GM23248 (cell line): ENCODE results near the gene HEBP2. TPM values are rescaled to one million over a fixed set of nuclear protein-coding genes. Genes with fewer than 3 reads are reported as not detected.

ENCODE experiments used
- DNase-seq: peaks from one replicate; pipeline ENCODE4 v3.0.0-alpha.2; 2015
- H2AFZ ChIP-seq: fragments of 200-600 bp; sonication (generic); 2 replicates; pipeline ENCODE4 v1.6.1; 2016; ENCODE audit warnings: antibody characterized with exemption
- H3F3A ChIP-seq: fragments of 200-600 bp; sonication (generic); 2 replicates; pipeline ENCODE4 v1.6.1; 2016; ENCODE audit warnings: mild to moderate bottlenecking, antibody characterized with exemption, mixed run types; ENCODE audit not compliant: insufficient read depth
- H3K27ac ChIP-seq: fragments of 200-600 bp; sonication (generic); 2 replicates; pipeline ENCODE4 v1.5.1; 2016; ENCODE audit warnings: mild to moderate bottlenecking
- H3K27me3 ChIP-seq: fragments of 200-600 bp; sonication (generic); replicated peaks from 2 replicates; pipeline ENCODE4 v1.6.1; 2016; ENCODE audit warnings: mild to moderate bottlenecking; ENCODE audit not compliant: insufficient read depth
- H3K36me3 ChIP-seq: fragments of 200-600 bp; sonication (generic); 2 replicates; pipeline ENCODE4 v1.6.1; 2016; ENCODE audit warnings: low read depth, mild to moderate bottlenecking
- H3K4me1 ChIP-seq: fragments of 200-600 bp; sonication (generic); 2 replicates; pipeline ENCODE4 v1.6.1; 2016; ENCODE audit warnings: mild to moderate bottlenecking; ENCODE audit not compliant: insufficient read depth
- H3K4me2 ChIP-seq: fragments of 200-600 bp; sonication (generic); one replicate; pipeline ENCODE4 v1.6.1; 2016; ENCODE audit warnings: mild to moderate bottlenecking; ENCODE audit not compliant: unreplicated experiment
- H3K4me3 ChIP-seq: fragments of 200-600 bp; sonication (generic); 2 replicates; pipeline ENCODE4 v1.5.1; 2016; ENCODE audit warnings: mild to moderate bottlenecking
- H3K79me2 ChIP-seq: fragments of 200-600 bp; sonication (generic); 2 replicates; pipeline ENCODE4 v1.6.1; 2016; ENCODE audit warnings: mild to moderate bottlenecking; ENCODE audit not compliant: insufficient read depth
- H3K9ac ChIP-seq: fragments of 200-600 bp; sonication (generic); 2 replicates; pipeline ENCODE4 v1.6.1; 2016; ENCODE audit warnings: mild to moderate bottlenecking
- H3K9me2 ChIP-seq: fragments of 200-600 bp; sonication (generic); 2 replicates; pipeline ENCODE4 v1.6.1; 2016; ENCODE audit warnings: mixed run types, mild to moderate bottlenecking, moderate library complexity; ENCODE audit not compliant: insufficient read depth
- H3K9me3 ChIP-seq: fragments of 200-600 bp; sonication (generic); one replicate; pipeline ENCODE4 v1.6.1; 2017; ENCODE audit warnings: low read depth
- H4K20me1 ChIP-seq: fragments of 200-600 bp; sonication (generic); 2 replicates; pipeline ENCODE4 v1.6.0; 2016; ENCODE audit not compliant: insufficient read depth
- EZH2 ChIP-seq: fragments of 200-600 bp; sonication (generic); IDR thresholded peaks from 2 replicates; pipeline ENCODE4 v1.6.1; 2018; ENCODE audit warnings: antibody characterized with exemption, mild to moderate bottlenecking; ENCODE audit not compliant: insufficient read depth, poor library complexity, severe bottlenecking
- EZH2phosphoT487 ChIP-seq: fragments of 200-600 bp; sonication (generic); IDR thresholded peaks from 2 replicates; pipeline ENCODE4 v1.6.1; 2018; ENCODE audit warnings: antibody characterized with exemption, moderate library complexity, mild to moderate bottlenecking, low read depth; ENCODE audit not compliant: insufficient read depth
- WGBS, 2 experiments: methylation state at CpG; one replicate each; pipeline ENCODE4 v1.1.6; 2015 to 2017; ENCODE audit warnings: low lambda C conversion rate in 2 of 2, low coverage in 1 of 2; ENCODE audit errors: missing lambda C conversion rate in 2 of 2; 5-methylcytosine and 5-hydroxymethylcytosine counted together
- in situ Hi-C: fragments of 300-500 bp; cut with MboI; formaldehyde crosslinking; loops from 2 replicates; pipeline ENCODE4 v1.15.0; 2020
- polyA plus RNA-seq: library from polyadenylated mRNA; unstranded; fragments of >200 nt; fragmentation: Nextera tagmentation; extraction: Ambion mirVana; gene quantifications from 2 replicates; pipeline ENCODE4 v1.2.1, GENCODE V29; 2016
- total RNA-seq: library from RNA; depleted of rRNA; stranded (reverse); fragments of >200 nt; shearing (Covaris generic); gene quantifications from 2 replicates; pipeline ENCODE4 v1.2.3, GENCODE V29; 2014

HEBP2 gene
- total and polyA plus RNA-seq, 2 experiments from 2014 or later = 62.8 to 102 TPM

DNA sequence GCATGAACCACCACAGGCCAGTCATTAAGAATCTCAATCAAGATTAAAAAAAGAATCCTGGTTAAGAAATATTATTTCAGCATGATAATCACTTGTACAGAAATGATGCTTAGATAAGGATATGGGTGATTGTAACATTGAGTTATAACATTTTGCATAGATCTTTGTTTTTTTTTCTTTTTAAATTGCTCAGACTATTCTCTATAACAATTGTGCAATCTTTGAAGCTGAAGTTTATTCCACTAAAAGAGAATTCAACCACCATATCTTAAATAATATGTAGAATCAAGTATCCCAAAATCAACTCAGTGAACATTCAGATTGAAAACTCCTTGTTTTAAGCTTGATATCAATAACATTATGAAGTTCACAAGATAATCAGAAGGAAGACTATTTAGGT is 27.0 kb upstream of the HEBP2 start:
- H3K9me3 ChIP-seq = no peaks in the 10 kb centered on the region
- H3K4me2 ChIP-seq = no peak overlapping the region
- H3K36me3 ChIP-seq = no peaks in the 10 kb centered on the region
- no peaks in the 10 kb centered on the region for H4K20me1 ChIP-seq
- H3K4me1 ChIP-seq = no peaks in the 10 kb centered on the region
- H3F3A ChIP-seq = no peaks in the 10 kb centered on the region
- no peaks in the 10 kb centered on the region for H3K9me2 ChIP-seq
- no peaks in the 10 kb centered on the region for H3K79me2 ChIP-seq
- in situ Hi-C loops = no loop called here
- TF ChIP-seq EZH2 = no peak
- TF ChIP-seq EZH2phosphoT487 = no peak
- H3K9ac ChIP-seq = no peak overlapping the region
- no peak overlapping the region for H3K4me3 ChIP-seq
- 0 out of 2 replicates have a peak, but pooled peaks cover 4% of the 10 kb centered on the region for H3K27me3 ChIP-seq
- no peak for DNase-seq
- no peak overlapping the region for H3K27ac ChIP-seq
- H2AFZ ChIP-seq = no peak overlapping the region

DNA sequence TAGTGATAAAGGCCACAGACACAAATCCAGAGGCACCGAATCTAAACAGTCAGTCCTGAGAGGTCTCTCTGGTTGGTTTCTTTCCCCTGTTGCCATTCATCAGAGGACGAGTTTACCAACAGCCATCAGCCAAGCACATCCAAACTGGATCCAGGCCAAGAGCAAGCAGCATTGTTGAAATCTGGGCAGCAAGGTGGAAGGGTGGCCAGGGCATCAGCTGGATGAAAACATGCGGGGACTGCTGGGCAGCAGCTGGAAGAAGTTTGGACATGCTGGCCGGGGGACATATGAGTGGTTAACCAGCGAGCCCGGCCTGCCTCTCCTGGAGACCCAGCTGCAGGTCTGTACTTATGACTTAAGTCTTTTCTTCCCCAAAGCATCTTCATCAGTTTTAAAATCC is 26.2 kb upstream of the HEBP2 start, which contains the start of gene SMIM28:
SMIM28 (plus strand) TSS at position 62 of the 400 bp plus-strand sequence; CDS start at position 230, 168 bp downstream.
- in situ Hi-C loops = no loop called here
- Histone ChIP-seq H3K4me1 (no peaks in the 10 kb centered on the region), H3K4me3 (no peak within 1 kb of the TSS), H3K36me3 (no peaks in the 10 kb centered on the region), H3K9ac (no peak within 1 kb of the TSS), H3K27ac (no peak within 1 kb of the TSS), H3K79me2 (no peaks in the 10 kb centered on the region), H3F3A (no peaks in the 10 kb centered on the region), H3K4me2 (no peak within 1 kb of the TSS), H3K9me2 (no peaks in the 10 kb centered on the region), H4K20me1 (no peaks in the 10 kb centered on the region), H3K9me3 (no peaks in the 10 kb centered on the region), H2AFZ (no peak within 1 kb of the TSS), H3K27me3 (0 out of 2 replicates have a peak, but pooled peaks cover 4% of the 10 kb centered on the region)
- DNase-seq = no peak
- 70% methylated on average over 6 of the region's 6 CpGs for WGBS, 2 experiments
- TF ChIP-seq EZH2phosphoT487 (no peak), EZH2 (no peak)

DNA sequence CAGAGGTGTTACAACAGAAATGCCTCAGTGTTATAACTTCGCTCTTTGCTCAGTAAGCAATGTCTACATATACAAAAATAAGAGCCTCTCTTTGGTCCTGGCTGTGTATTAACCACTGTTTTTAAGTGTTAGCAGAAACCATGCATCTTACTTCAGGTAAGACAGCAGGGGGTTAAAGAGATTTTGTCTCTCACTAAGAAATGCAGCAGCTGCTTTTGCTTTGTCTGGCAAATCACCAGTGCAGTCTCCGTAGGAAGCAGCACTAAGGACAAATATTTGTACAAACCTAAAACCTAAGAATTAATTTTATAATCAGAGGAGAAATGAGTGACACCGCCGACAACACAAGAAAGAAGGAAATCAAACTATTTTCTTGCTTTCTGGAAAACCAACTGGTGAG is 25.6 kb upstream of the HEBP2 start:
- Histone ChIP-seq H3K9ac (no peak overlapping the region), H2AFZ (no peak overlapping the region), H3K27ac (no peak overlapping the region), H3F3A (no peaks in the 10 kb centered on the region), H3K79me2 (no peaks in the 10 kb centered on the region), H3K9me3 (no peaks in the 10 kb centered on the region), H3K27me3 (0 out of 2 replicates have a peak, but pooled peaks cover 4% of the 10 kb centered on the region), H3K4me3 (no peak overlapping the region), H3K36me3 (no peaks in the 10 kb centered on the region), H3K9me2 (no peaks in the 10 kb centered on the region), H3K4me2 (no peak overlapping the region), H4K20me1 (no peaks in the 10 kb centered on the region), H3K4me1 (no peaks in the 10 kb centered on the region)
- in situ Hi-C loops = no loop called here
- no peak for DNase-seq
- TF ChIP-seq EZH2phosphoT487 (no peak), EZH2 (no peak)
- 65 to 70% methylated on average over 4 of the region's 4 CpGs for WGBS, 2 experiments

DNA sequence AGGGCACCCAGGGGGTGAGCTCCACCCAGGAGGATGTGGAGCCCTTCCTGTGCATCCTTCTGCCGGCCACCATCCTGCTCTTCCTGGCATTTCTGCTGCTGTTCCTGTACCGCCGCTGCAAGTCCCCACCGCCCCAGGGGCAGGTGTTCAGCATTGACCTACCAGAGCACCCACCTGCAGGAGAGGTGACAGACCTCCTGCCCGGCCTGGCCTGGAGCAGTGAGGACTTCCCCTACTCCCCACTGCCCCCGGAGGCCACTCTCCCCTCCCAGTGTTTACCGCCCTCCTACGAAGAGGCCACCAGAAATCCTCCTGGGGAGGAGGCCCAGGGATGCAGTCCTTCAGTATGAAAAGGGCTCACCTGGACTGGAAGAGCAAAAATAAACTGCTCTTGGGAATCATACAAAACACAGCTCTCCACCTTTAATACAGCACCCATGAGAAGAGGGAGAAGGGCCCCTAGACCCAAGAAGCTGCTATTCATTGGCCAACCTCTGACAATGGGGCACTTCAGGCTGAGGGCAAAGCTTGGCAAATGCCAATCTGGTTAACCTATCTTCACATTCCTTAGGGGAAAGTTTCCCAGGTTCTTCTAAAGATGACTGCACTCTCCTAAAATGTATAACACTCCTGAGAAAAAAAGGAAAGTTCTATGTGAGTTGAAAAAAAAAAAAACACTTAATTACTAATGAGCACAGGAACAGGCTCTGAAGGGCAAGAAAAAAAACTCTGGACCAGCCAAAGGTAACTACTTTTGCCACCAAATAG is 21.3 kb upstream of the HEBP2 start:
- in situ Hi-C loops = no loop called here

More for the DNA sequence above, 21.3 kb upstream of the HEBP2 start:
- H3K4me3 ChIP-seq = no peak overlapping the region
- no peaks in the 10 kb centered on the region for H3K9me2 ChIP-seq
- no peaks in the 10 kb centered on the region for H3K27me3 ChIP-seq
- no peak overlapping the region for H2AFZ ChIP-seq
- no peak for DNase-seq
- H3K4me2 ChIP-seq = no peak overlapping the region
- H3K4me1 ChIP-seq = no peaks in the 10 kb centered on the region
- no peaks in the 10 kb centered on the region for H3K9me3 ChIP-seq
- no peaks in the 10 kb centered on the region for H3F3A ChIP-seq
- H3K27ac ChIP-seq = no peak overlapping the region
- no peaks in the 10 kb centered on the region for H3K36me3 ChIP-seq
- no peaks in the 10 kb centered on the region for H3K79me2 ChIP-seq
- TF ChIP-seq EZH2 = no peak
- TF ChIP-seq EZH2phosphoT487 = no peak
- H4K20me1 ChIP-seq = no peaks in the 10 kb centered on the region
- no peak overlapping the region for H3K9ac ChIP-seq
- WGBS, 2 experiments = 77 to 82% methylated on average over 7 to 8 of the region's 8 CpGs
